WTC11 (cell line): ENCODE results near the gene HINFP. TPM values are rescaled to one million over a fixed set of nuclear protein-coding genes. Genes with fewer than 3 reads are reported as not detected.

Source experiments
- ATF1 ChIP-seq: sonication (generic); formaldehyde crosslinking; IDR thresholded peaks from 2 replicates; pipeline ENCODE4 v1.8.1; 2023; ENCODE audit warnings: mild to moderate bottlenecking, moderate library complexity, missing genetic modification reagents
- ATF3 ChIP-seq: sonication (generic); formaldehyde crosslinking; conservative IDR thresholded peaks from 2 replicates; pipeline ENCODE4 v1.8.1; 2022; ENCODE audit warnings: mild to moderate bottlenecking, missing genetic modification reagents
- ATF6 ChIP-seq: sonication (generic); formaldehyde crosslinking; IDR thresholded peaks from 2 replicates; pipeline ENCODE4 v1.8.1; 2023; ENCODE audit warnings: mild to moderate bottlenecking, missing genetic modification reagents
- CBFB ChIP-seq: sonication (generic); formaldehyde crosslinking; IDR thresholded peaks from 2 replicates; pipeline ENCODE4 v1.8.1; 2022; ENCODE audit warnings: mild to moderate bottlenecking, low read depth, missing genetic modification reagents
- CDX4 ChIP-seq: fragments of 250-450 bp; sonication (Bioruptor Pico); IDR thresholded peaks from 2 replicates; pipeline ENCODE4 v1.9.0; 2021; ENCODE audit warnings: moderate library complexity, mild to moderate bottlenecking, inconsistent platforms, borderline replicate concordance
- E2F5 ChIP-seq: sonication (generic); formaldehyde crosslinking; IDR thresholded peaks from 2 replicates; pipeline ENCODE4 v1.8.1; 2022; ENCODE audit warnings: mild to moderate bottlenecking, moderate library complexity, missing genetic modification reagents
- ERG ChIP-seq: fragments of 250-450 bp; sonication (Bioruptor Pico); IDR thresholded peaks from 2 replicates; pipeline ENCODE4 v1.8.0; 2021; ENCODE audit warnings: mild to moderate bottlenecking
- ESRRA ChIP-seq: sonication (generic); formaldehyde crosslinking; IDR thresholded peaks from 2 replicates; pipeline ENCODE4 v1.8.1; 2022; ENCODE audit warnings: mild to moderate bottlenecking, missing genetic modification reagents, borderline replicate concordance
- JAZF1 ChIP-seq: fragments of 250-450 bp; sonication (Bioruptor Pico); IDR thresholded peaks from 2 replicates; pipeline ENCODE4 v1.9.0; 2021; ENCODE audit warnings: moderate library complexity, mild to moderate bottlenecking, inconsistent platforms
- JUN ChIP-seq: sonication (generic); formaldehyde crosslinking; IDR thresholded peaks from 2 replicates; pipeline ENCODE4 v1.8.0; 2023; ENCODE audit warnings: mild to moderate bottlenecking, missing genetic modification reagents
- NR2C2 ChIP-seq: sonication (generic); formaldehyde crosslinking; IDR thresholded peaks from 2 replicates; pipeline ENCODE4 v1.8.0; 2022; ENCODE audit warnings: mild to moderate bottlenecking, missing genetic modification reagents
- PRDM15 ChIP-seq: sonication (generic); formaldehyde crosslinking; IDR thresholded peaks from 2 replicates; pipeline ENCODE4 v1.8.0; 2022; ENCODE audit warnings: missing genetic modification reagents
- PREB ChIP-seq: sonication (generic); formaldehyde crosslinking; IDR thresholded peaks from 2 replicates; pipeline ENCODE4 v1.8.1; 2022; ENCODE audit warnings: mild to moderate bottlenecking, missing genetic modification reagents, moderate library complexity, borderline replicate concordance
- RORB ChIP-seq: fragments of 250-450 bp; sonication (Bioruptor Pico); IDR thresholded peaks from 2 replicates; pipeline ENCODE4 v1.9.0; 2021; ENCODE audit warnings: mild to moderate bottlenecking
- SMAD3 ChIP-seq: sonication (generic); formaldehyde crosslinking; IDR thresholded peaks from 2 replicates; pipeline ENCODE4 v1.8.0; 2022; ENCODE audit warnings: missing genetic modification reagents, mild to moderate bottlenecking, borderline replicate concordance
- ZMAT4 ChIP-seq: fragments of 250-450 bp; sonication (Bioruptor Pico); IDR thresholded peaks from 2 replicates; pipeline ENCODE4 v1.9.0; 2021; ENCODE audit warnings: mild to moderate bottlenecking
- ZNF317 ChIP-seq: sonication (generic); formaldehyde crosslinking; IDR thresholded peaks from 2 replicates; pipeline ENCODE4 v1.8.1; 2023; ENCODE audit warnings: low read depth, mild to moderate bottlenecking, moderate library complexity, missing genetic modification reagents, borderline replicate concordance
- ZSCAN18 ChIP-seq: fragments of 250-450 bp; sonication (Bioruptor Pico); IDR thresholded peaks from 2 replicates; pipeline ENCODE4 v2.1.2; 2022; ENCODE audit warnings: mild to moderate bottlenecking, moderate library complexity
- total RNA-seq: library from RNA; stranded (reverse); gene quantifications from 3 replicates; pipeline ENCODE4 v1.2.3, GENCODE V29; 2021

HINFP gene
- total RNA-seq, 1 experiment from 2014 or later, result 35.4 TPM

- no peak for TF ChIP-seq PRDM15
- no peak for TF ChIP-seq RORB
- TF ChIP-seq ATF1 (CRISPR knock-in tag), result 0 out of 2 replicates have a peak, but pooled peaks have one; percentile 52
- TF ChIP-seq ERG (CRISPR knock-in tag), result peak; percentile 66; the same call in 1 of the 2 replicates
- peak; percentile 63; the same call in 1 of the 2 replicates for TF ChIP-seq E2F5 (CRISPR knock-in tag)
- no peak for TF ChIP-seq ATF3
- no peak for TF ChIP-seq CBFB (CRISPR knock-in tag)
- no peak for TF ChIP-seq ZSCAN18 (CRISPR knock-in tag)
- TF ChIP-seq SMAD3 (CRISPR knock-in tag), result no peak
- TF ChIP-seq JUN (CRISPR knock-in tag), result no peak
- TF ChIP-seq CDX4 (CRISPR knock-in tag), result no peak
- no peak for TF ChIP-seq ZMAT4 (CRISPR knock-in tag)
- no peak for TF ChIP-seq ATF6
- no peak for TF ChIP-seq ESRRA
- TF ChIP-seq ZNF317 (CRISPR knock-in tag), result no peak
- no peak for TF ChIP-seq JAZF1 (CRISPR knock-in tag)
- no peak for TF ChIP-seq PREB (CRISPR knock-in tag)
- TF ChIP-seq NR2C2, result no peak
Measured at GRCh38 chr11:119084663-119085436, 36.5 kb upstream of the HINFP start, which contains the start of gene HMBS (continued).
